ENCODE results near the gene TSPAN9. TPM values are rescaled to one million over a fixed set of nuclear protein-coding genes. Genes with fewer than 3 reads are reported as not detected.

Gene TSPAN9
- total RNA-seq, 1 experiment from 2014 or later = 17.1 TPM

DNA sequence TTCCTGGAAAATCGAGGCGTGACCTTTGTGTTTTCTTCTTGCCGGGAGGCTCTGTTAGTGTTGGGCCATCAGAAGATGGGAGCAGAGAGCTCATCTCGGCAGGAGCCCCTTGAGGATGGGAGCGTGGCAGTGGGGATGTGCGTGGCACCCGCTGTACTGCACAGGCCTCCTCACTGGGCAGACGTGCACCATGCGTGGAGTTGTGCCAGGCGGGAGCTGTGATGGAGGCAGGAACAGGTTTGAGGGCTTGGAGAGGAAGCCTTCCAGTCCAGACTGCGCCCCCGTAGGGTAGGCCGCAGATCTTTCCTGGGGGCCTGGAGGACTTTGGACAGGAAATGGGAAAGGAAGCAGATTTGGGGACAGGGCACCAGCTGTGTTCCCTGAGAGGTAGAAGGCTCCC is 197.5 kb downstream of the TSPAN9 start:
- DNase-seq (ENCODE audit: low read depth) = no peak

- peak; percentile 59 for DNase-seq (ENCODE audit: low read depth)
These were observed 198.2 kb downstream of the TSPAN9 start for GRCh38 chr12:3275171-3276041.

GRCh38 chr12:3276226-3276625 is 199.0 kb downstream of the TSPAN9 start:
- DNase-seq (ENCODE audit: low read depth) = no peak

DNA sequence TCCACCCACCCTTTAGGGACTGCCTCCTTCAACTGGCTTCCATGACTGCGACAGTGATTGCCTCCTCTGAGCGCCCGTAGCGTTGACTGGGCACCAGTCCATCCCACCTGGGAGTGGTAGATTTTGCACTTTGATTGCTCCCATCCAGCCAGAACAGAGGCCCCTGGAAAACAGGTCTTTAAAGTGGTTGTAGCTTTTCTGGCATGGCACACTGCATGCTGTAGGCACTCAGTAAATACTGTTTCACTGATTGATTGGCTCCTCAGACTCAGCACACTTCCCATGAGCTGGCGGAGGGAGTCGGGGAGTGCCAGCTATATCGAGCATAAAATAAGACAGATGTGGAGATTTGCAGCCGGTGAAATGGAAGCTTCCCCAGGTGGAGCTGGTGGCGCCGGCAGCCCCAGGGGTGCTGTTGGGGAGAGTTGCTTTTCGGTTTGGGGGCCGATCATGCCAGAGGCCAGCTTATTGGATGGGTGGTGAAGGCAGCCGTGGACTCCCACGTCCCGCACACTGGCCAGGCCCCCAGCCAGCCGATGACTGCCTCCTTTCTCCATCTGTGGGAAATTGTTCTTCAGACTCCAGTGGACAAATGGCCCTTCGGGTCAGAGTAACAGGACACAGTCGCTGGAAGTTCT is 200.2 kb downstream of the TSPAN9 start:
- DNase-seq (ENCODE audit: low read depth) = no peak

DNA sequence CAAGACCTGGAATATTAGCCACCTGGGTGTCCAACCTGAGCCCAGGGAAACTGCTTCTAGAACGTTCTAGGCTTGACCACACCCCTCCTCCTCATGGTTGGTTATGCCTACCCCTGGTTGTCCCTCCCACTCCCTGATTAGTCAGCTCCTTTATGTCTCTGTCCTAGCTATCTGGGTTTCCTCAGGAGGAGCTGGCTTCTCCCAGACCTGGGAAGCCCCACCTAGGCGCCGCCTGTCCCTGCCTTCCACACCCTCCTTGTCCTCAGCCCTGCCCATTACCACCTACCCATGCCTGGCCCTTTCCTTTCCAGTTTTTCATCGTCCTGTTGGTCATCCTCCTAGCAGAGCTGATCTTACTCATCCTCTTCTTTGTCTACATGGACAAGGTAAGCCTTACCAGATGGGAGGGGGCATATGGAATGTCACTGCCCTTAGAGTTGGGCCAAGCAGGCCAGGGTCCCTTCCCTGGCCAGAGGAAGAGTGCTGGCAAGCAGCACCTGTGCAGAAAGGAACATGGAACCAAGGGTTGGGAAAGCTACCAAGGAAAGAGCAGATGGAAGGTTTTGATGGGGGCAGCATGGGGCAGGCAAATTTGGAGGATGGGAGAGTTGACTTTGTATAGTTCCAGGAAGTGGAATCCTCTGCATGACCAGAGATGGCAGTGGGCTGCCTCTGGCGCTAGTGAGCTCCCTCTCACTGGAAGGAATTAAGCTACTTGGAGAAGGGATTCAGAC is 201.7 kb downstream of the TSPAN9 start:
- no peak for DNase-seq (ENCODE audit: low read depth)

DNA sequence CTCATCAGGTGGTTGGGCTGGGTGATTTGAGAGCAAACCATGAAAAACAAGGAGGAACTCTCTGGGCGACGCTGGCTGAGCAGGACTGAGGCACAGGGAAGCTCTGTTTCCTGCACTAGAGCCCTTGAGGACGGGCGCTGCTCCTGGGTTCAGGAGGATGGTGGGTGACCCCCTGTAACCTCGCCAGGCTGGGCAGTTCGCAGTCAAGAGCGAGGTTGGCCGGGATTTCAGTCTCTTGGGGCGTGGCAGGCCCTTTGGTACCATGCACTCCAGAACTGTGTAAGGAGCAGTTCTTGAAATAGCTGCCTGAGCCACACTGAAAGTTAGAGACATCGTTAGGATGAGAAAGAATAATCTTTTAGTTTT is 202.2 kb downstream of the TSPAN9 start:
- no peak for DNase-seq (ENCODE audit: low read depth)

DNA sequence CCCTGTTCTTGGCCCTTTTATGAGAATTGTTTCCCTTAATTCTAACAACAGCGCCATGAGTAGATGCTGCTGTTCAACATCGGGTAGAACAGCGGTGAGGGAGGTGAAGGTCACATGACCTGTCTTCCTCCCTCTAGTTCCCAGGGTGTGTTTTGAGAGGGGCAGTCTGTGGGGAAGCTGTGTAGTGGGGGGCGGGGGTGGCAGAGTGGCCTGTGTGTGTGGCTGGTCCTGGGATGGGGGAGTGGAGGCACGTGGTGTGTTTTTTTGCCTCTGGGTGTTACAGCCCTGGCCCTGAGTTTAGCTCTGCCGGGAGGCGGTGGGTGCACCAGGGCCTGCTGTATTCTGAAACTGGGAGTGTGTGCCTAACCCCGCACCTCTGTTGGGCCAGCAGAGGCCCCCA is 202.7 kb downstream of the TSPAN9 start:
- DNase-seq (ENCODE audit: low read depth) = no peak

DNA sequence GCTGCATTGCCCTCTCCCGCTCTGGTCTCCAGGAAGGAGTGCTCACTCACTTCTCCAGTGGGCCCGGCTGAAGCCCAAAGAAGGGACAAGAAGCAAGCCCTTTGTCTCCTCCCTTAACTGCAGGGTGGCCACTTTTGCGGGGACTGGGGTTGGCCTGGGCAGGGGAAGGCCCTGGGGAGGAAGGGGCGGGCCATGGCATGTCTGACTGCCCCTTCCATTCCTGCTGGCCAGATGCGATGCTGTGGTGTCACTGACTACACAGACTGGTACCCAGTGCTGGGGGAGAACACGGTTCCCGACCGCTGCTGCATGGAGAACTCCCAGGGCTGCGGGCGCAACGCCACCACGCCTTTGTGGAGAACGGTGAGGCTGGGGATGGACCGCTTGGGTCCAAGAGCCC is 203.8 kb downstream of the TSPAN9 start:
- no peak for DNase-seq (ENCODE audit: low read depth)

DNA sequence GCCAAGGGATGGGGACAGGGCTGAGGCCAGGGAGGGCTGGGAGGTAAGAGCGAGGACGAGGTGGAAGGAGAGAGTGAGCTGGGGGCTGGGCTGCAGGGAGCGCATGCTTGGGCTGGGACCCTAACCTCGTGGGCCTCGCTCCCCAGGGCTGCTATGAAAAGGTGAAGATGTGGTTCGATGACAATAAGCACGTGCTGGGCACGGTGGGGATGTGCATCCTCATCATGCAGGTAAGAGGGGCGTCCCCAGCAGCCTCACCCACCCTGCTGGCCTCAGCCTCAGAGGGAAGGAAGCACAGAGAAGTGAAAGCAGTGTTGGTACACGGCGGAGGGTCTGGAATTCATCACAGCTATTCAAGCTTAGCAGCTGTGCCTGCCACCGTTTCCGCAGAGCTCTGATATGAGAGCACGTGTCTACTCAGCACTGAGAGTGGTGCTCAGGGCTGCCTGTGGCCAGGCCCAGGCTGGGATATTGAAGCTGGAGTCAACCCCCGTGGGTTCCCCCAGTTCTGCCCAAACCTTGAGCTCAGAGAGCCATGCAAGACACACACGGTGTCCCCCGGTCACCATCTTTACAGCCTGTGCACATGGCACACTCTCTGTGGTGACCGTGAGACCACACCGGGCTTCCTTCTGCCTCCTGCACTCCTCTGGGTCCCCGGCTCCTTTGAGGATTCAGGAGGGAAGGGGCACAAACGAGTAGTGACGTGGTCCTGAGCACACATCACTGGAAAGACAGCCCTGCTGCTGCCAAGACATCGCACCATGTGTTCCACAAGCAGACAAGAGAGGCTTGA is 204.6 kb downstream of the TSPAN9 start:
- DNase-seq (ENCODE audit: low read depth) = no peak

GRCh38 chr12:3282384-3282670 is 205.1 kb downstream of the TSPAN9 start:
- no peak for DNase-seq (ENCODE audit: low read depth)

GRCh38 chr12:3283137-3283680 is 206.0 kb downstream of the TSPAN9 start:
- no peak for DNase-seq (ENCODE audit: low read depth)

DNA sequence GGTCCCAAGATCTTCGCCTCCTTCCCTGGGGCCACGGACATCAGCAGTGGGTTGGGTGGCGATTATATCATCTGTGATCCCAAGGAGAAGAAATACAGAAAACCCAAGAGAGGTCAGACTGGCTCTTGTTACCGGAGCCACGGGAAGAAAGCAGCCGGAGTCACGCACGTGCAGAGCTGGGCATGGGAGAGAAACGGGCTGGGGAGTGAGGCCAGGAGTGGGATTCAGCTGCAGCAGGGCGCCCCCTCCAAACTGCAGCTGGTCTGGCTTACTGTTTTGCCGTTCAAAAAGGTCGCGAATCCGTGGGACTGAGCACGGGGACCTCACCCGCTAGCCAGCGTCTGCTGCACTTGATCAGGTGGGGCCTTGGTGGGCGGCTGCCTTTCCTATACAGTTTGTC is 207.2 kb downstream of the TSPAN9 start:
- no peak for DNase-seq (ENCODE audit: low read depth)

DNA sequence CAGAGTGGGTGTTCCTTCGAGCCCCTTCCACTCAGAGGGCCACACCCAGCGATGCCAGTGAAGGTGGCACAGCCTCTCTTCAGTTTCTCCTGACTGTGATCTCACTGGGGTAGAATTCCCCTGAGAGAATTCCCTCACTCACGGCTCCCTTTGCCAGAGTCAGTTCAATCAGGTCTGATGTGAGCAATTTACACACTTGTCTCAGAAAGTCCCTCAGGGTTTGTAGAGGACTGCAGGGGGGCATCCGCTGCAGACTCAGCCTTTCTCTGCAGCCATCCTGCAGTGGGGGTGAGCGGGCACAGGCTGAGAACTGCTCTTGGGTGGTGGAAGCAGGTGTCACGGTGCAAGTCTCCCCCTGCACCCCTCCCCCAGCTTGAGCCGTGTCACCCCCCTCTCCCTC is 208.4 kb downstream of the TSPAN9 start:
- DNase-seq (ENCODE audit: low read depth) = no peak

DNA sequence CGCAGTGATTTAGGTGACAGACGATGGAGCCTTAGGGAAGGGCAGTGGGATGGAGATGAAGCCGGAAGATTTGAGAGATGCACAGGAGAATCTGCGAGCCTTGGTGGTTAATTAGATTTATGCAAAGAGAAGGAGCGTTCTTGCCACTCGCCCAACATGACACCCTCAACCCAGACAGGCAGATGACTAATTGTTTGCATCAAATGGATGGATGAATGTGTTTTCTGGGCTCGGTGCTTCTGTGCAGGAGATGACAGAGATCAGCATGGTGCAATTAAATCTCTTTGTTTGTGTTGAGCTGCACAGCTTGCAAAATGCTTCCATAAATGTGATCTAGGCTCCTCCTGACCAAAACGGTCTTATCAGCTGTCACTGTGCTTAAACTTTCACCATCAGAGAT is 211.5 kb downstream of the TSPAN9 start:
- no peak for DNase-seq (ENCODE audit: low read depth)

- DNase-seq (ENCODE audit: low read depth) = no peak
These were observed 212.5 kb downstream of the TSPAN9 start for GRCh38 chr12:3289702-3290101.

DNA sequence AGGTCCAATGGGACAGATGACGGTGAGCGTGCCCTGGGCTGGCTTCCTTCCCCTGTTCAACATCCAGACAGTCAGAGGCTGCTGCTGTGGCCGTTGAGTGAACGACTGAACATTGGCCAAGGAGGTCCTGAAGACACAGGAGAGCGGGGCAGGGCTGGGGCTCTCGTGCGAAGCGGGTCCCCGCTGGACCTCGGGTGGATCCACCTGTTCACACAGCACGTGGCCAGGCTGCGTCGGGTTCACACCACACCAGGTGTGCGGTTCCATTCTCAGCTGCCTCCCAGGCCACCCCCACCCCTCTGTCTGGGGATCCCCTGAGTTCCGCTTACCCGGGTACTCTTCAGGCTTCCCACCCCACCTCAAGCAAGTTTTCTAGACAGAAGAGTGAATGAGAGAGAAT is 214.8 kb downstream of the TSPAN9 start:
- no peak for DNase-seq (ENCODE audit: low read depth)

GRCh38 chr12:3292677-3293412 is 215.7 kb downstream of the TSPAN9 start:
- DNase-seq (ENCODE audit: low read depth) = no peak

DNA sequence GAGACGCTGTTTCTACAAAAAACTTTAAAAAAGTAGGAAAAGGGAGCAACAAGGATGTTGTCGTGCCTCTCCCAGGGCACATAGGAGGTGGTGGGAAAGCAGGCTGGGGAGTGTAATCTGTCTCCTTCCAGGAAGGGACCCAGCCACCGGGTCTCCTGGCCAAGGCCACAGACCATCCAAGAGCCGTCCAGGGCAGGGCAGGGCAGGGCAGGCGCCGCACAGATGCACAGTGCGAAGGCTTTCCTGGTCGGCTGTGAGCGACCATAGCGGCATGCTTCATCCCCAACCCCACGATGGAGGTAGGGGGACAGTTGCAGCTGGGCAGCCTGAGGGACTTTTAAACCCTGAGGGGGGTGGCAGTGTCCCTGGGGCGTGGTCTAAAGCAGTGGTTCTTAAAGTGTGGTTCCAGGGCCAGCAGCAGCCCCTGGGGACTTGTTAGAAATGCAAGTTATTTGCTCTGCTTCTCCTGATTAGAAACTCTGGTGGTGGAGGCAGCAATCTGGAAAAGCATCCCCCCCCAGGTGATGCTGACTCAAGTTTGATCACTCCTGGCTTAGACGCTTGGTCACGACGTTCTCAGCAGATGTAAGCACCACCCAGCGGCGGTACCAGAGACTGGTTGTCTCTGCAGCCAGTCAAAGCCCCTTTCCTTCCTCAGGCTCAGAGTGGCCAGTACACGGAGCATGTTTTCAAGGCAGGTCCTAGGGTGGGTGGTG is 216.4 kb downstream of the TSPAN9 start:
- DNase-seq (ENCODE audit: low read depth) = peak; percentile 15

DNA sequence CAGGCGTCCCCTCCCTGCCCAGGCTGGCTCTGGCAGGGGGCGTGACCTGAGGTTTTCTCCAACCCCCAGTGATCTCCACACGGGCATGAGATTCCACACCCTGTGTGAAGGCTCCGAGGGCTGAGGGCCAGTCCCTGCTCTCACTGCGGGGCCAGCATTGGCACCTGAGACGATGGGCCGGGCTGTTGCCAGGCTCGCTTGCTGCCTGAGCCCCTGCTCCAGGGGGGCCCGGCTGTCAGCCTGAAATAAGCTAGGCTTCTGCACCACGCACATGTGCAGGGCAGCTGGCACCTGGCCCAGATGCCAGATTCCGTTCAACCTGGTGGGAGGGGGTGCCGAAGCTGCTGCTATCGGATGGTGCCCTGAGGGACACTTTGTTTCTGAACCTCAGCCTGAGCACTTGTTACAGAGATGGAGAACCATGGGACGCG is 217.3 kb downstream of the TSPAN9 start:
- DNase-seq (ENCODE audit: low read depth) = no peak

- DNase-seq (ENCODE audit: low read depth) = no peak
These were observed 218.0 kb downstream of the TSPAN9 start for GRCh38 chr12:3295225-3295624.
